HG03139 (cell line): Measurements from ENCODE around the gene TNS3.

Experiments
- ATAC-seq: cut with Tn5 transposase; IDR thresholded peaks from one replicate; pipeline ENCODE4 v1.9.1; 2021; ENCODE audit not compliant: unreplicated experiment

Gene TNS3

DNA sequence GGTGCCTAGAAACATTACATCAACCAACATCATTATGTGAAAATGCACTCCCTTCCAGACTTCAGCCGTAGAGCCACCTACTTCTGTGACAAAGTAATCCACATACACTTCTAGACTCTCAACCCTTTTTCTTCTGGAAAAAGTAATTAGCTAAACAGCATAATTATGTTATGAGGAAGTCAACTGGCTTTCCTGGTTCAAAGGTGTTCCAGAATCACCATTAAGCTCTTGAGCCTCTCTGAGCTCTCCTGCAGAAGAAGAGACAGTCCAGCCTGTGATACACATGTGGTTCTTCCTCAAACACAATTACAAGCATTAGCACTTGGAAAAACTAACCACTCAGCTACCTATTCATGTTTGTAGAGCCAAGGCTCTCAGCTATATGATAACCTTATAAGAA is 52.5 kb downstream of the TNS3 start:
- ATAC-seq = no peak

- ATAC-seq = no peak
These were observed 53.4 kb downstream of the TNS3 start for GRCh38 chr7:47528471-47528870.

- no peak for ATAC-seq
These were observed 55.4 kb downstream of the TNS3 start for GRCh38 chr7:47526466-47526865.

GRCh38 chr7:47525066-47525623 is 56.8 kb downstream of the TNS3 start:
- ATAC-seq = no peak

- ATAC-seq = no peak
These were observed 58.5 kb downstream of the TNS3 start for GRCh38 chr7:47523401-47523800.

DNA sequence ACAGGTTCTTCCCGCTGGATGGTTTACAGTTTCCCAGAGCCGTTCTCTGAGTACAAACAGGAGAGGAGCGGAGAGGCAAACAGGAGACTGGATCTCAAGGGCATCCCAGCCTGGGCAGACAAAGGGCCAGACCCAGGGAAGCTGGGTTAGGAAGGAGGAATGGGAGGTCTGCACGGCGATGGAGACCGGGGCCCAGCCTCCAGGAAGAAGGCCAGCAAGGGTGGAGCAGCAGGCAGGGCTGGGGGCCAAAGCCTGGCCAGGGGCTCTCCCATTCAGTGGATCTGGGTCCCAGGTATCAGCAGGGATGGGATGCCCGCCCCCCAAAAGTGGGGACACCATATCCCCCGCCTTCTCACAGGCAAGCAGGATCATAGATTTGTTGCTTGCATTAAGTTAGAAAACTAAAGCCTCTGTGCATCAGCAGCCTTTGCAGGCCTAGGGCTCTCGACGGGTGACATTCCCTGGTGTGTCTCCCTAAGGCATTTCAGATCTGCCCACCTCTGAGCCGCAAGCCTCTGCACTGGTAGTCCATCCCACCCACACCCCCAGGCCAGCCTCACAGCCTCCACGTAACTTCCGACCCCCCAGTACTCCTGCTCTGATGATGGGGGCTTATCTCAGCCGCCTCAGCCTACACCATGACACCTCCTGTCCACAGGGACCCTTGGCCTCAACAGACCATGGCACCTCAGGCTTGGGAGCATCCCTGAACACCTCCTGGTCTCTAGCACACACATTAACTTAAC is 59.9 kb downstream of the TNS3 start:
- ATAC-seq = no peak

DNA sequence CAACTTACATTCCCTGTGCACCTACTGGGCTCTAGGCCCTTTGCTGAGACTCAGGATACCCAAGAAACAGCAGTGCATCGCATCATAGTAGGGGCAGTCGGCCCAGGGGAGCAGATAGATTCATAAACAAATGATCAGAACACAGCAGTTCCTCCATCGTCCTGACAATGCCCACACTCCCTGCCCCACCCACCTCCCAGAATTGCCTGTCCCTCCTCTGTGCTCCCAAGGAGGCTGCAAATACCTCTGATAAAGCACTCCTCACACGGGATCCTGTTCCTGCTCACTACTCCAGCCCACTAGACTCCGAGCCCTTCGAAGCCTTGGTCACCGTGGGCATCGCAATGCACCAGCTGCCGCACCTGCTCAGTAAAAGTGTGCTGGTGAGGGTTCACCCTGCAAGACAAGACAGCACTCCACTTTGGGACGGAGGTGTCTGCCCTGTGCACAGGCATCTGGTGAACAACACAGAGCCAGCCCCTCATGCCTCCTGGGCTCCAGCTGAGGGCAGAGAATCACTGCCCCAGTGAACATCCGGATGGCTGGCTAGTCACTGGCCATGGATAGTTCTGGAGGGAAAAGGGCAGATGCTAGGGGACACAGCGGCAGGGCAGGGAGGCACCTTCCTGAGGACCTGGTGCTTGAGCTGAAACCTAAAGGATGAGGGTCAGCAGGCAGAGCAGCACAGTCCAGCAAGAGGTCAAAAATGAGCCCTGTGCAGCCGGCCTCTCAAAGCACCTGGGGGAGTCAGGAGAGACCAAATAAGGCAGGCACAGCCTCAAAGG is 60.7 kb downstream of the TNS3 start:
- ATAC-seq = no peak

- ATAC-seq = no peak
These were observed 61.5 kb downstream of the TNS3 start for GRCh38 chr7:47520406-47520805.

- ATAC-seq = no peak
These were observed 63.1 kb downstream of the TNS3 start for GRCh38 chr7:47518827-47519226.

- ATAC-seq = no peak
These were observed 64.0 kb downstream of the TNS3 start for GRCh38 chr7:47517821-47518480.

DNA sequence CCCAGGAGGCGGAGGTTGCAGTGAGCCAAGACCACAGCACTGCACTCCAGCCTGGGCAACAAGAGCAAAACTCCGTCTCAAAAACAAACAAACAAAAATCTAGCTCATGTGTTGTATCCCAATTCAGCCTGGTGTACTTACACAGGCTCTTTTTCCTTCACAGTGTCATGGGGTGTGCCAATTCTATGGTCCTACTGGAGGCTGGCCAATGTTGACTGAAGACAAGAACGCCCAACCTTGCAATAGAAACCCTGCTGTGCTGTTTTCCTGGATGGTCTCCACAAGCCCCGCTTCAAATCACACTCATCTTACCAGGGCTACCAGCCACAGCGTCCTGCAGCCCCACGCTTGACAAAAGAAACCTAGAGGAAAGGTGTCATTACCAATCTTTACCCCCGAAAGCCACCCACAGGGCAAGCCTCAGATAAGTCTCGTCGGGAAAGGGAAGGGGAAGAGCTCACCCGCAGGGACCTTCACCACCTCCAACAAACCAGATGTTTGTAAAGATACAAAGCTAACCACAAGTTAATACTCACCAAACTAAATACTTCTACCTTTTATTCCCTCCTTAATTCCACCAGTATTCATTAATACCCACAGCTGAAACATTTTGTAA is 64.8 kb downstream of the TNS3 start:
- ATAC-seq = no peak

GRCh38 chr7:47516386-47516785 is 65.5 kb downstream of the TNS3 start:
- no peak for ATAC-seq

DNA sequence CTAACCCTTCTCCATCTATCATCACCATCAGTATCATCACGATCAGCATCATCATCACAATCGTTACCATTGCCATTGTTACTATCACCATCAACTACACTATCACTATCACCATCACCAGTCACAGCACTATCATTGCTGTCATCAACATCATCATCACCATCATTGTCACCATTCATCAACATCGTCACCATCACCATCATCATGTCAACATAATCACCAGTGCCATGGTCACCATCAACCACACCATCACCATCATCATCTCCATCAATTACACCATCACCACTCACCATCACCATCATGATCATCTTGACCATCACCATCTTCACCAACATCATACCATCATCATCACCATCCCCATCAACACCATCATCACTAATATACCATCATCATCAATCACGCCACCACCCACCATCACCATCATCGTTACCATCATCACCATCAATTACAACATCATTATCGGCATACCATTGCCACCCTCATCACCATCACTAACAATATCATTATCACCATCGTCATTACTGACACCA is 66.5 kb downstream of the TNS3 start:
- no peak for ATAC-seq

DNA sequence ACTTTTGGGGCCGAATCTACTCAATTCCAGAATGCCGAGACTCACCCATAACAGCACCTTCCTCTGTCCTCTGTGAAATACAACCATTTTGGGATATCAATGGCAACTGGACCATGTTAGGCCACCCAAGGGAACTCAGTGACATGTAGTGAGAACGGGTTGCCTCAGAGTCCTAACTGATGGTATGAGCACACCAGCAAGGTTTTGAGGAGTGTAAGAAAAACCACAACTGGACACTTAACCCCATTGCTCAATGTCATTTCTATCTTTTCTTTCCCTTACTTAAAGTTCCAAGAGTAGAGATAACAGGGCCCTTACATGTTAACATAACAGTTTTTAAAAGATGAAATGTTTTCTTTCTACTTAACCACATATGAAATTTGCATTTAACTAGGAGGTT is 67.1 kb downstream of the TNS3 start:
- no peak for ATAC-seq

- no peak for ATAC-seq
These were observed 67.5 kb downstream of the TNS3 start for GRCh38 chr7:47514367-47514766.

- no peak for ATAC-seq
These were observed 68.1 kb downstream of the TNS3 start for GRCh38 chr7:47513741-47514241.

- no peak for ATAC-seq
These were observed 69.3 kb downstream of the TNS3 start for GRCh38 chr7:47512481-47513176.

- ATAC-seq = no peak
These were observed 70.1 kb downstream of the TNS3 start for GRCh38 chr7:47511699-47512370.

- no peak for ATAC-seq
These were observed 71.1 kb downstream of the TNS3 start for GRCh38 chr7:47510786-47511185.

DNA sequence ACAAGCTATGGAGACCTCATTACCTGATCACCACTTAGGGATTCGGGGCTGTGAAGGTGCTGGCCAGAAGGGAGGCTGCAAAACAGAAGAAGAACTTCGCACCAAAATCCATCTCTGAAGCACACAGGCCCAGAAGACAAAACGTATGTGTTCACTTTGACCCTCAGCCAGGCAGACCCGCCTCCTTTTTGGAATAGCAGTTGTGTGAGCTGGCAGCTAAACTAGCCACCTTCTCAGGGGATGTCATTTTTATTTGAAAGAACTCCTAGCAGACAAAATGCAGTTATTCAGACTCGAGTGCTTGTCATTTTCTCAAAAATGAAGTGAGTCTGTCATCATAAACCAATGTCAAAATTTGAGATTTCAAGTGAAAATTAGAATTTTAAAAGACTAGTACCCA is 71.7 kb downstream of the TNS3 start:
- ATAC-seq = no peak
